SU-DHL-6 (cell line): ENCODE data around the gene BICC1.

Experiments
- H2AFZ ChIP-seq: fragments of 200-600 bp; sonication (generic); 2 replicates; pipeline ENCODE4 v1.6.1; 2014; ENCODE audit warnings: low read depth, mild to moderate bottlenecking, moderate library complexity, mixed read lengths, antibody characterized with exemption, low read length; ENCODE audit not compliant: severe bottlenecking
- H3F3A ChIP-seq: fragments of 200-600 bp; shearing (Covaris generic); 2 replicates; pipeline ENCODE4 v1.6.0; 2016; ENCODE audit warnings: antibody characterized with exemption, mild to moderate bottlenecking; ENCODE audit not compliant: insufficient read depth
- H3K27ac ChIP-seq: fragments of 200-600 bp; sonication (generic); 2 replicates; pipeline ENCODE4 v1.5.1; 2016; ENCODE audit warnings: low read depth, mild to moderate bottlenecking, low read length, moderate library complexity, mixed read lengths
- H3K27me3 ChIP-seq: fragments of 200-600 bp; sonication (generic), shearing (Covaris generic); 2 replicates; pipeline ENCODE4 v1.6.0; 2014; ENCODE audit warnings: mild to moderate bottlenecking, low read length
- H3K36me3 ChIP-seq: fragments of 200-600 bp; sonication (generic); 2 replicates; pipeline ENCODE4 v1.6.1; 2014; ENCODE audit warnings: mild to moderate bottlenecking, low read length, mixed read lengths
- H3K4me2 ChIP-seq: fragments of 300-600, 200-600 bp; shearing (Covaris generic), sonication (generic); 2 replicates; pipeline ENCODE4 v1.6.0; 2014; ENCODE audit warnings: low read length, low read depth, mild to moderate bottlenecking; ENCODE audit not compliant: poor library complexity, severe bottlenecking
- H3K4me3 ChIP-seq: fragments of 200-600 bp; sonication (generic); 2 replicates; pipeline ENCODE4 v1.5.1; 2014; ENCODE audit warnings: antibody characterized with exemption, low read length, mild to moderate bottlenecking, mixed read lengths; ENCODE audit not compliant: insufficient read depth, poor library complexity, severe bottlenecking
- H3K79me2 ChIP-seq: fragments of 200-600 bp; sonication (generic); 2 replicates; pipeline ENCODE4 v1.6.1; 2014; ENCODE audit warnings: mild to moderate bottlenecking, low read length, moderate library complexity; ENCODE audit not compliant: insufficient read depth
- H3K9ac ChIP-seq: fragments of 200-600 bp; sonication (generic); 2 replicates; pipeline ENCODE4 v1.7.0; 2014; ENCODE audit warnings: mild to moderate bottlenecking, low read length
- H3K9me2 ChIP-seq: fragments of 200-600 bp; sonication (generic); replicated peaks from 2 replicates; pipeline ENCODE4 v1.6.1; 2014; ENCODE audit warnings: low read length; ENCODE audit not compliant: insufficient read depth
- H3K9me3 ChIP-seq: fragments of 200-600 bp; sonication (generic); 2 replicates; pipeline ENCODE4 v1.6.1; 2014; ENCODE audit warnings: low read length, mixed read lengths; ENCODE audit not compliant: insufficient read depth
- H4K20me1 ChIP-seq: fragments of 200-600 bp; sonication (generic); 2 replicates; pipeline ENCODE4 v1.6.1; 2014; ENCODE audit warnings: low read depth, mild to moderate bottlenecking, antibody characterized with exemption, low read length, moderate library complexity, mixed read lengths
- CTCF ChIP-seq: fragments of 200-600 bp; sonication (generic); IDR thresholded peaks from one replicate; pipeline ENCODE4 v1.5.1; 2017; ENCODE audit warnings: antibody characterized with exemption, mild to moderate bottlenecking, low read length, moderate library complexity; ENCODE audit not compliant: insufficient read depth, poor library complexity, severe bottlenecking
- EZH2phosphoT487 ChIP-seq: fragments of 200-600 bp; sonication (generic), shearing (Covaris generic); conservative IDR thresholded peaks from 2 replicates; pipeline ENCODE4 v1.6.1; 2018; ENCODE audit warnings: mild to moderate bottlenecking, antibody characterized with exemption, low read length, moderate library complexity, mixed read lengths

Gene BICC1

GRCh38 chr10:58782876-58783851 lies 270.5 kb downstream of the BICC1 start:
- no peak overlapping the region for H3K9ac ChIP-seq
- no peaks in the 10 kb centered on the region for H3F3A ChIP-seq
- no peak overlapping the region for H3K4me3 ChIP-seq
- no peak overlapping the region for H2AFZ ChIP-seq
- no peaks in the 10 kb centered on the region for H3K36me3 ChIP-seq
- H3K79me2 ChIP-seq, result no peaks in the 10 kb centered on the region
- no peaks in the 10 kb centered on the region for H3K27me3 ChIP-seq
- no peak for TF ChIP-seq EZH2phosphoT487
- TF ChIP-seq CTCF, result no peak
- H4K20me1 ChIP-seq, result no peaks in the 10 kb centered on the region
- no peak overlapping the region for H3K27ac ChIP-seq
- H3K9me2 ChIP-seq, result no peaks in the 10 kb centered on the region
- H3K9me3 ChIP-seq, result no peaks in the 10 kb centered on the region
- H3K4me2 ChIP-seq, result no peak overlapping the region

DNA sequence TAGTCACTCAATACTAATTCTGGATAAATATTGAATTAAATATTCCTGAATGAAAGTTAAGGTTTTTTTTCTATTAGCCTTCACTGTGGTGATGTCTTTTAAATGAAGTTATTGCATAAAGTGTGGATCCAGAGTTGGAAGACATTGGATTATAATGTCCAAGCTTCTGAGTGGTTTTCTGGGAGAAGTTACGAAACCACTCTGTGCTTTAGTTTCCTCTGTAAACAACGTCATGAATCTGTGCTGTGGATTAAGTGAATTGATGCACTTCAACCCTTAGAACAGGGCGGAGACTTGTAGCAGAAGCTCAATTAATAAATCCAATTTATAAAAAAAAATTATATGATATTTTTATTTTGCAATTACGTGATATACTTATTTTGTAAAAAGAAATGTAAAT lies 271.7 kb downstream of the BICC1 start:
- Histone ChIP-seq H3K27me3 (no peaks in the 10 kb centered on the region), H3K27ac (no peak overlapping the region), H3K9ac (no peak overlapping the region), H3K36me3 (no peaks in the 10 kb centered on the region), H3K79me2 (no peaks in the 10 kb centered on the region), H3F3A (no peaks in the 10 kb centered on the region), H4K20me1 (no peaks in the 10 kb centered on the region), H3K9me3 (no peaks in the 10 kb centered on the region), H3K9me2 (no peaks in the 10 kb centered on the region), H3K4me2 (no peak overlapping the region), H2AFZ (no peak overlapping the region), H3K4me3 (no peak overlapping the region)
- TF ChIP-seq EZH2phosphoT487, result no peak
- TF ChIP-seq CTCF, result no peak

DNA sequence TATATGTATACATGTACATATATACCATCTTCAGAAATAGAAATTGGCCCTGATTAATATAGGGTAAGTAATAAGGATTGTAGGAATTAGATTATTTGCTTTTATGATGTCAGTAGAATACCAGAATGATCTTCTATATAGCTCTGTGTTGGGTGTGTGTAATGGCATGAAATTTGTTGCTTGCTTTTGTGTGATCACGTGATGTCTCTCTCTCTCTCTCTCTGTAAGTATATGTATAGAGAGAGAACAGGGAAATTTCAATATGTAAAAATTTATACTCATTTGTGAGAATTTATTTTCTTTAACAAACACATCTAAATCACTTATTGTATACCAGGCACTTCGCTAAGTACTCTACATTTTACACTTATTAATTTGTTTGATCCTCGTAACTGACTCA lies 272.7 kb downstream of the BICC1 start:
- Histone ChIP-seq H3K36me3 (no peaks in the 10 kb centered on the region), H4K20me1 (no peaks in the 10 kb centered on the region), H2AFZ (no peak overlapping the region), H3K9me3 (no peaks in the 10 kb centered on the region), H3K9ac (no peak overlapping the region), H3K4me2 (no peak overlapping the region), H3K79me2 (no peaks in the 10 kb centered on the region), H3K9me2 (no peaks in the 10 kb centered on the region), H3K27ac (no peak overlapping the region), H3F3A (no peaks in the 10 kb centered on the region), H3K27me3 (no peaks in the 10 kb centered on the region), H3K4me3 (no peak overlapping the region)
- TF ChIP-seq CTCF (no peak), EZH2phosphoT487 (no peak)
